ENCODE measurements around the gene TRIM45.
"Not testable (repeated sequence)": the region's sequence is repeated elsewhere in the genome, so short reads cannot be mapped to it uniquely, and the experiment has no call there.

Gene TRIM45

GRCh38 chr1:117135329-117135728 is 13.8 kb upstream of the TRIM45 start:
- DNase-seq (ENCODE audit: low read depth, low spot score) = no peak

GRCh38 chr1:117130526-117130925 is 9.0 kb upstream of the TRIM45 start:
- no peak for DNase-seq (ENCODE audit: low read depth, low spot score)

GRCh38 chr1:117128323-117129079 is 7.0 kb upstream of the TRIM45 start:
- no peak for DNase-seq (ENCODE audit: low read depth, low spot score)

GRCh38 chr1:117127795-117128194 is 6.2 kb upstream of the TRIM45 start:
- no peak for DNase-seq (ENCODE audit: low read depth, low spot score)

- DNase-seq (ENCODE audit: low read depth, low spot score) = no peak
Measured at GRCh38 chr1:117124661-117125060, 3.1 kb upstream of the TRIM45 start.

- no peak for DNase-seq (ENCODE audit: low read depth, low spot score)
Measured at GRCh38 chr1:117123274-117123673, 1.7 kb upstream of the TRIM45 start.

- no peak for DNase-seq (ENCODE audit: low read depth, low spot score)
Measured at GRCh38 chr1:117122330-117123025, 929 bp upstream of the TRIM45 start.

- DNase-seq (ENCODE audit: low read depth, low spot score) = no peak
Measured at GRCh38 chr1:117120774-117121588, 568 bp downstream of the TRIM45 start.

- not testable (repeated sequence) for DNase-seq (ENCODE audit: low read depth, low spot score)
Measured at GRCh38 chr1:117119144-117119543, 2.4 kb downstream of the TRIM45 start.

- DNase-seq (ENCODE audit: low read depth, low spot score) = no peak
Measured at GRCh38 chr1:117118137-117118536, 3.4 kb downstream of the TRIM45 start.

GRCh38 chr1:117117697-117118096 is 3.9 kb downstream of the TRIM45 start:
- DNase-seq (ENCODE audit: low read depth, low spot score) = no peak

GRCh38 chr1:117116784-117117130 is 4.8 kb downstream of the TRIM45 start:
- DNase-seq (ENCODE audit: low read depth, low spot score) = no peak

GRCh38 chr1:117116090-117116783 is 5.3 kb downstream of the TRIM45 start:
- DNase-seq (ENCODE audit: low read depth, low spot score) = no peak

- no peak for DNase-seq (ENCODE audit: low read depth, low spot score)
Measured at GRCh38 chr1:117114877-117115276, 6.7 kb downstream of the TRIM45 start.

GRCh38 chr1:117113199-117113598 is 8.3 kb downstream of the TRIM45 start:
- DNase-seq (ENCODE audit: low read depth, low spot score) = no peak

- DNase-seq (ENCODE audit: low read depth, low spot score) = no peak
Measured at GRCh38 chr1:117112047-117112717, 9.4 kb downstream of the TRIM45 start.

GRCh38 chr1:117110774-117111173 is 10.8 kb downstream of the TRIM45 start:
- no peak for DNase-seq (ENCODE audit: low read depth, low spot score)

- DNase-seq (ENCODE audit: low read depth, low spot score) = no peak
Measured at GRCh38 chr1:117107364-117107763, 14.2 kb downstream of the TRIM45 start.

- no peak for DNase-seq (ENCODE audit: low read depth, low spot score)
Measured at GRCh38 chr1:117106478-117106877, 15.1 kb downstream of the TRIM45 start.

GRCh38 chr1:117105722-117106121 is 15.8 kb downstream of the TRIM45 start:
- no peak for DNase-seq (ENCODE audit: low read depth, low spot score)

- no peak for DNase-seq (ENCODE audit: low read depth, low spot score)
Measured at GRCh38 chr1:117104986-117105385, 16.6 kb downstream of the TRIM45 start.

Measured in activated CD4-positive, CD25-positive, alpha-beta regulatory T cell treated with anti-CD3 and anti-CD28 coated beads, Interleukin-2, amount 50 U/mL, for 16 hours (primary cell).